K562 (cell line): ENCODE data around the gene SCNN1B. TPM values are rescaled to one million over a fixed set of nuclear protein-coding genes. Genes with fewer than 3 reads are reported as not detected.

Source experiments
- ATAC-seq: fragments of 200-7000 bp; cut with Tn5 transposase; 3 replicates; pipeline ENCODE4 v1.9.1; 2020; ENCODE audit warnings: moderate library complexity
- BruUV-seq: library from RNA; stranded (reverse); fragments of 400-500 nt; replicated peaks from 2 replicates; lab custom pipeline; 2021; lab: Mats Ljungman, UMichigan
- CTCF ChIA-PET: fragments of 300-600 bp; formaldehyde crosslinking; extraction: SDS; loops from one replicate; lab custom pipeline; 2021; ENCODE audit warnings: low intra/inter-chr PET ratio; lab: Yijun Ruan, JAX
- POLR2A ChIA-PET: fragments of 300-600, 350-650 bp; sonication (Branson Sonifier 250); formaldehyde crosslinking; extraction: SDS; loops from one replicate; lab custom pipeline; 2021; ENCODE audit warnings: antibody characterized with exemption, inconsistent platforms; lab: Yijun Ruan, JAX
- DNase-seq, 4 experiments: peaks; one replicate each; pipeline versions ENCODE4 v3.0.0 to v3.0.0-alpha.2; 2011 to 2018; ENCODE audit warnings: low spot score in 3 of 4, mixed read lengths in 3 of 4; ENCODE audit errors: extremely low read depth in 1 of 4
- FAIRE-seq: peaks from 2 replicates; lab custom pipeline; 2011; peaks lifted over from hg19 to GRCh38; lab: Jason Lieb, UNC
- H2AFZ ChIP-seq: 2 replicates; pipeline ENCODE4 v1.6.0; 2011; ENCODE audit warnings: low read depth, low read length, control low read depth, inconsistent platforms
- H3K27ac ChIP-seq: fragments of 200-600 bp; 3 replicates; pipeline ENCODE4 v1.8.0; 2011; ENCODE audit warnings: low read depth, mild to moderate bottlenecking, control low read depth, inconsistent platforms, low read length, moderate library complexity, mixed read lengths; ENCODE audit errors: extremely low read depth
- H3K27me3 ChIP-seq, 2 experiments: fragments of 300-600 bp in 1 of 2; 2 replicates in 1 of 2; 3 replicates in 1 of 2; pipeline versions ENCODE4 v1.6.0 to v1.8.0; 2011; ENCODE audit warnings: inconsistent platforms in 2 of 2, low read length in 2 of 2, mild to moderate bottlenecking in 1 of 2, mixed read lengths in 1 of 2, moderate library complexity in 1 of 2; ENCODE audit not compliant: control insufficient read depth in 2 of 2, insufficient read depth in 2 of 2
- H3K36me3 ChIP-seq: fragments of 300-600 bp; 3 replicates; pipeline ENCODE4 v1.8.0; 2011; ENCODE audit warnings: mild to moderate bottlenecking, low read length, inconsistent platforms; ENCODE audit not compliant: control insufficient read depth, insufficient read depth
- H3K4me1 ChIP-seq, 2 experiments: fragments of 200-600 bp in 1 of 2; replicated peaks in 1 of 2; 2 replicates in 1 of 2; 3 replicates in 1 of 2; pipeline versions ENCODE4 v1.5.1 to v1.8.0; 2011; ENCODE audit warnings: inconsistent platforms in 2 of 2, low read length in 2 of 2, mild to moderate bottlenecking in 1 of 2, mixed read lengths in 1 of 2, moderate library complexity in 1 of 2; ENCODE audit not compliant: control insufficient read depth in 2 of 2, insufficient read depth in 2 of 2
- H3K4me2 ChIP-seq: 2 replicates; pipeline ENCODE4 v1.6.1; 2011; ENCODE audit warnings: low read length, control low read depth, inconsistent platforms, mixed read lengths; ENCODE audit not compliant: insufficient read depth
- H3K4me3 ChIP-seq: fragments of 200-600 bp; sonication (generic), shearing (Covaris generic); 2 replicates; pipeline ENCODE4 v1.5.1; 2016; ENCODE audit warnings: control low read depth, inconsistent platforms
- H3K79me2 ChIP-seq: fragments of 200-600 bp; 3 replicates; pipeline ENCODE4 v1.8.0; 2011; ENCODE audit warnings: low read length, inconsistent platforms; ENCODE audit not compliant: control insufficient read depth, insufficient read depth
- H3K9ac ChIP-seq, 2 experiments: 2 replicates each; pipeline versions ENCODE4 v1.6.0 to v1.6.1; 2011; ENCODE audit warnings: low read depth in 2 of 2, low read length in 2 of 2, control low read depth in 1 of 2, inconsistent platforms in 1 of 2, mild to moderate bottlenecking in 1 of 2, mixed read lengths in 1 of 2; ENCODE audit not compliant: insufficient read depth in 1 of 2
- H3K9me1 ChIP-seq: one replicate; pipeline ENCODE4 v1.6.0; 2011; ENCODE audit warnings: inconsistent platforms, mild to moderate bottlenecking, low read length, moderate library complexity; ENCODE audit not compliant: control insufficient read depth, insufficient read depth
- H3K9me3 ChIP-seq: replicated peaks from 2 replicates; pipeline ENCODE4 v1.5.1; 2011; ENCODE audit warnings: low read depth, low read length, inconsistent platforms; ENCODE audit not compliant: control insufficient read depth, insufficient read depth
- H4K20me1 ChIP-seq: replicated peaks from 2 replicates; pipeline ENCODE4 v1.6.1; 2011; ENCODE audit warnings: low read length, inconsistent platforms, mixed read lengths; ENCODE audit not compliant: control insufficient read depth, insufficient read depth
- CBFA2T2 ChIP-seq: fragments of 450-650 bp; conservative IDR thresholded peaks from 2 replicates; pipeline ENCODE4 v1.6.1; 2017; ENCODE audit warnings: mild to moderate bottlenecking
- NCOA6 ChIP-seq: fragments of 450-650 bp; IDR thresholded peaks from 2 replicates; pipeline ENCODE4 v1.6.1; 2017; ENCODE audit warnings: mild to moderate bottlenecking
- NFE2L1 ChIP-seq: fragments of 450-650 bp; IDR thresholded peaks from 2 replicates; pipeline ENCODE4 v1.6.1; 2016; ENCODE audit warnings: missing genetic modification characterization, low read depth, mild to moderate bottlenecking, missing compliant biosample characterization, moderate library complexity, borderline replicate concordance
- POLR2H ChIP-seq: IDR thresholded peaks from 2 replicates; pipeline ENCODE4 v1.6.1; 2016; ENCODE audit warnings: missing genetic modification characterization, low read depth, mild to moderate bottlenecking, control low read depth, missing compliant biosample characterization, moderate library complexity
- SIN3A ChIP-seq, 2 experiments: fragments of 150-350 bp in 1 of 2; IDR thresholded peaks; 2 replicates each; pipeline ENCODE4 v1.6.1; 2011 to 2016; ENCODE audit warnings: borderline replicate concordance in 2 of 2, low read depth in 2 of 2, low read length in 2 of 2, mild to moderate bottlenecking in 2 of 2, moderate library complexity in 2 of 2; ENCODE audit not compliant: control insufficient read depth in 1 of 2
- ZNF175 ChIP-seq: fragments of 200-800 bp; sonication (Bioruptor generic); IDR thresholded peaks from 2 replicates; pipeline ENCODE4 v1.6.1; 2016; ENCODE audit warnings: low read depth, mild to moderate bottlenecking, missing genetic modification characterization, missing compliant biosample characterization
- ZNF507 ChIP-seq: conservative IDR thresholded peaks from 2 replicates; pipeline ENCODE4 v1.6.1; 2017; ENCODE audit warnings: missing genetic modification characterization, missing compliant biosample characterization
- WGBS: fragments of 100-300 bp; shearing (Covaris generic); methylation state at CpG from one replicate; pipeline ENCODE4 v1.1.6; 2016; ENCODE audit warnings: low coverage, mixed read lengths; ENCODE audit not compliant: insufficient coverage; ENCODE audit errors: missing lambda C conversion rate; 5-methylcytosine and 5-hydroxymethylcytosine counted together
- in situ Hi-C: fragments of 300-500 bp; cut with MboI; formaldehyde crosslinking; loops from 4 replicates; pipeline ENCODE4 v1.15.0; 2018; ENCODE audit warnings: inconsistent platforms, mixed read lengths
- intact Hi-C: fragments of 100-400 bp; cut with micrococcal nuclease; formaldehyde crosslinking; loops from 2 replicates; pipeline ENCODE4 v1.14.2; 2022
- polyA plus RNA-seq, 8 experiments: library from polyadenylated mRNA; depleted of rRNA in 4 of 8; stranded (reverse) in 5 of 8; unstranded in 3 of 8; fragments of >200 nt; fragmentation: Nextera tagmentation in 2 of 8; fragmentation: Illumina TruSeq in 1 of 8; extraction: Ambion mirVana in 2 of 8; extraction: Trizol in 1 of 8; gene quantifications; 2 replicates each; pipeline versions ENCODE4 v1.2.1 to v1.2.3, GENCODE V29; 2011 to 2014; ENCODE audit warnings: inconsistent platforms in 1 of 8, missing spikeins in 1 of 8
- total RNA-seq, 7 experiments: library from RNA; depleted of rRNA in 6 of 7; stranded (reverse); fragments of >200 nt in 6 of 7; fragmentation: Illumina TruSeq in 2 of 7; extraction: Trizol in 2 of 7; gene quantifications; 2 replicates each; pipeline versions ENCODE4 v1.2.1 to v1.2.3, GENCODE V29; 2011 to 2021; ENCODE audit warnings: low replicate concordance in 1 of 7
- TF ChIP-seq, protein P1 (sequence below): fragments of 250-450 bp; sonication (Bioruptor Pico); IDR thresholded peaks from 2 replicates; pipeline ENCODE4 v1.4.0; 2020; ENCODE audit warnings: mild to moderate bottlenecking, moderate library complexity
- TF ChIP-seq, protein P2 (sequence below): fragments of 450-650 bp; formaldehyde crosslinking; IDR thresholded peaks from 2 replicates; pipeline ENCODE4 v1.4.0; 2020; ENCODE audit warnings: mild to moderate bottlenecking, mixed read lengths
- TF ChIP-seq, protein P3 (sequence below): sonication (generic); formaldehyde crosslinking; IDR thresholded peaks from 2 replicates; pipeline ENCODE4 v1.8.1; 2023; ENCODE audit warnings: mild to moderate bottlenecking, missing genetic modification reagents

SCNN1B gene
- total and polyA plus RNA-seq, 9 of the 15 experiments (the other 6 are each of a cell fraction or from before 2014, with no cell fraction given), result not detected

DNA sequence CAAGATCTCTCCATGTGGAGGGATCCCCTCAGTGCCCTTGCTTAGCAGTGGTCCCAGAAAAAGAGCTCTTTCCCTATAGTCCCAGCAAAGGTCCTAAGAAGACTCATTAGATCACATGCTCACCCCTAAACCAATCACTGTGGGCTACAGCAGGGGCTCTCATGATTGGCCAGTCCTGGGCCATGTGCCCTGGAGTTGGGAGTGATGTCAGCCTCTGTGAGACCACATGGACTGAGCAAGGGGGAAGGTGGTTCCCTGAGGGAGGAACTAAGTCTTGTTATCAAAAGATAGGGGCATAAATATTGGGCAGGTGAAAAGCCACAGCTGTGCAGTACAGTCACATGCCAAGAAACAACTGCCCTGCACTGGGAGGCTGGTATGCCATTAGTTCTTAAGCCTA lies 51.3 kb downstream of the SCNN1B start (continued):
- peak; percentile 23; the same call in 1 of the 2 replicates for TF ChIP-seq CBFA2T2
- no peak for TF ChIP-seq NCOA6
- no peak for TF ChIP-seq ZNF507
- no peak for TF ChIP-seq ZNF175 (CRISPR knock-in tag)
- TF ChIP-seq POLR2H (tag), result no peak
- no peak for TF ChIP-seq NFE2L1 (tag)

DNA sequence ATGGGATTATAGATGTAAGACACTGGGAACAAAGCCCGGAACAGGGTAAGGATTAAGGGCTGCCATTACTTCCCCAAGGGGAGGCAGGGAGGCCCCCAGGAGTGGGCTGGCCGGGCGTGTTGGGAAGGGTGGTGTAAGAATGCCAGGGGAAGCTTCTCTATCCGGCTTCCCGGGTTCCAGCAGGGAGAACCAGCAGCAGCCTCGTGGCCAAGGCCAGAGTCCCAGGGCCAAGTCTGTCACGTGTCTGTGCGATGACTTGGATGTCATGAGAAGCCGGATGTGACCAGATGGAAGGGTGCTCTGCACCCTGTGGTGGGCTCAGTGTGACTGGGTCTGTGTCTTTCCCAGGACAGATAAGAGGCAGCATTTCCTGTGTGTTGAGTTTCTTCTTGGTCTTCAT lies 52.1 kb downstream of the SCNN1B start:
- Histone ChIP-seq H3K9me3 (no peaks in the 10 kb centered on the region), H3K9me1 (no peaks in the 10 kb centered on the region), H3K4me3 (no peak overlapping the region), H3K27me3 (peaks cover 11 to 44% of the 10 kb centered on the region in 2 experiments; a peak in 4 of 5 replicates), H3K79me2 (no peaks in the 10 kb centered on the region), H3K27ac (no peak overlapping the region), H3K9ac (no peak overlapping the region), H2AFZ (peak overlapping the region; percentile 53), H3K36me3 (no peaks in the 10 kb centered on the region), H3K4me2 (no peak overlapping the region), H3K4me1 (no peaks in the 10 kb centered on the region), H4K20me1 (peaks cover 7% of the 10 kb centered on the region)
- BruUV-seq, result no TSS peak
- ChIA-PET CTCF (no interaction called here), POLR2A (interaction anchor here (0.6 kb wide), 2 partner anchors 13 to 180 kb away, joined by 3 read pairs; no protein-coding TSS in a partner anchor)
- FAIRE-seq (no peak), DNase-seq (peak in 1 of 4 experiments; percentile 25), ATAC-seq (peak; percentile 69)
- in situ Hi-C loops, result no loop called here
- 15% methylated on average over 9 of the region's 9 CpGs for WGBS
- intact Hi-C loops, result no loop called here
- no peak for TF ChIP-seq SIN3A (IDR thresholded peaks at IDR 0.05; ENCODE audit: borderline replicate concordance in 2 of 2, control insufficient read depth in 1 of 2, low read depth in 2 of 2, low read length in 2 of 2)
- TF ChIP-seq, protein P1, sequence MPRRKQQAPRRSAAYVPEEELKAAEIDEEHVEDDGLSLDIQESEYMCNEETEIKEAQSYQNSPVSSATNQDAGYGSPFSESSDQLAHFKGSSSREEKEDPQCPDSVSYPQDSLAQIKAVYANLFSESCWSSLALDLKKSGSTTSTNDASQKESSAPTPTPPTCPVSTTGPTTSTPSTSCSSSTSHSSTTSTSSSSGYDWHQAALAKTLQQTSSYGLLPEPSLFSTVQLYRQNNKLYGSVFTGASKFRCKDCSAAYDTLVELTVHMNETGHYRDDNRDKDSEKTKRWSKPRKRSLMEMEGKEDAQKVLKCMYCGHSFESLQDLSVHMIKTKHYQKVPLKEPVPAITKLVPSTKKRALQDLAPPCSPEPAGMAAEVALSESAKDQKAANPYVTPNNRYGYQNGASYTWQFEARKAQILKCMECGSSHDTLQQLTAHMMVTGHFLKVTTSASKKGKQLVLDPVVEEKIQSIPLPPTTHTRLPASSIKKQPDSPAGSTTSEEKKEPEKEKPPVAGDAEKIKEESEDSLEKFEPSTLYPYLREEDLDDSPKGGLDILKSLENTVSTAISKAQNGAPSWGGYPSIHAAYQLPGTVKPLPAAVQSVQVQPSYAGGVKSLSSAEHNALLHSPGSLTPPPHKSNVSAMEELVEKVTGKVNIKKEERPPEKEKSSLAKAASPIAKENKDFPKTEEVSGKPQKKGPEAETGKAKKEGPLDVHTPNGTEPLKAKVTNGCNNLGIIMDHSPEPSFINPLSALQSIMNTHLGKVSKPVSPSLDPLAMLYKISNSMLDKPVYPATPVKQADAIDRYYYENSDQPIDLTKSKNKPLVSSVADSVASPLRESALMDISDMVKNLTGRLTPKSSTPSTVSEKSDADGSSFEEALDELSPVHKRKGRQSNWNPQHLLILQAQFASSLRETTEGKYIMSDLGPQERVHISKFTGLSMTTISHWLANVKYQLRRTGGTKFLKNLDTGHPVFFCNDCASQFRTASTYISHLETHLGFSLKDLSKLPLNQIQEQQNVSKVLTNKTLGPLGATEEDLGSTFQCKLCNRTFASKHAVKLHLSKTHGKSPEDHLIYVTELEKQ (CRISPR knock-in tag), result no peak
- TF ChIP-seq, protein P2, sequence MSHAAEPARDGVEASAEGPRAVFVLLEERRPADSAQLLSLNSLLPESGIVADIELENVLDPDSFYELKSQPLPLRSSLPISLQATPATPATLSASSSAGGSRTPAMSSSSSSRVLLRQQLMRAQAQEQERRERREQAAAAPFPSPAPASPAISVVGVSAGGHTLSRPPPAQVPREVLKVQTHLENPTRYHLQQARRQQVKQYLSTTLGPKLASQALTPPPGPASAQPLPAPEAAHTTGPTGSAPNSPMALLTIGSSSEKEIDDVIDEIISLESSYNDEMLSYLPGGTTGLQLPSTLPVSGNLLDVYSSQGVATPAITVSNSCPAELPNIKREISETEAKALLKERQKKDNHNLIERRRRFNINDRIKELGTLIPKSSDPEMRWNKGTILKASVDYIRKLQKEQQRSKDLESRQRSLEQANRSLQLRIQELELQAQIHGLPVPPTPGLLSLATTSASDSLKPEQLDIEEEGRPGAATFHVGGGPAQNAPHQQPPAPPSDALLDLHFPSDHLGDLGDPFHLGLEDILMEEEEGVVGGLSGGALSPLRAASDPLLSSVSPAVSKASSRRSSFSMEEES, result peak; percentile 8; the same call in 1 of the 2 replicates
- TF ChIP-seq, protein P3, sequence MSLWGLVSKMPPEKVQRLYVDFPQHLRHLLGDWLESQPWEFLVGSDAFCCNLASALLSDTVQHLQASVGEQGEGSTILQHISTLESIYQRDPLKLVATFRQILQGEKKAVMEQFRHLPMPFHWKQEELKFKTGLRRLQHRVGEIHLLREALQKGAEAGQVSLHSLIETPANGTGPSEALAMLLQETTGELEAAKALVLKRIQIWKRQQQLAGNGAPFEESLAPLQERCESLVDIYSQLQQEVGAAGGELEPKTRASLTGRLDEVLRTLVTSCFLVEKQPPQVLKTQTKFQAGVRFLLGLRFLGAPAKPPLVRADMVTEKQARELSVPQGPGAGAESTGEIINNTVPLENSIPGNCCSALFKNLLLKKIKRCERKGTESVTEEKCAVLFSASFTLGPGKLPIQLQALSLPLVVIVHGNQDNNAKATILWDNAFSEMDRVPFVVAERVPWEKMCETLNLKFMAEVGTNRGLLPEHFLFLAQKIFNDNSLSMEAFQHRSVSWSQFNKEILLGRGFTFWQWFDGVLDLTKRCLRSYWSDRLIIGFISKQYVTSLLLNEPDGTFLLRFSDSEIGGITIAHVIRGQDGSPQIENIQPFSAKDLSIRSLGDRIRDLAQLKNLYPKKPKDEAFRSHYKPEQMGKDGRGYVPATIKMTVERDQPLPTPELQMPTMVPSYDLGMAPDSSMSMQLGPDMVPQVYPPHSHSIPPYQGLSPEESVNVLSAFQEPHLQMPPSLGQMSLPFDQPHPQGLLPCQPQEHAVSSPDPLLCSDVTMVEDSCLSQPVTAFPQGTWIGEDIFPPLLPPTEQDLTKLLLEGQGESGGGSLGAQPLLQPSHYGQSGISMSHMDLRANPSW (CRISPR knock-in tag), result no peak
